IMR-90 (cell line): ENCODE measurements around the gene DMAP1. TPM values are rescaled to one million over a fixed set of nuclear protein-coding genes. Genes with fewer than 3 reads are reported as not detected.

Source experiments
- ATAC-seq: fragments of 200-7000 bp; cut with Tn5 transposase; 2 replicates; pipeline ENCODE4 v1.9.1; 2020; ENCODE audit warnings: low read depth, mild to moderate bottlenecking, moderate library complexity
- BruUV-seq: library from RNA; stranded (reverse); fragments of 400-500 nt; replicated peaks from 2 replicates; lab custom pipeline; 2021; lab: Mats Ljungman, UMichigan
- CTCF ChIA-PET: fragments of 300-600 bp; formaldehyde crosslinking; extraction: SDS; loops from one replicate; lab custom pipeline; 2021; ENCODE audit warnings: antibody characterized with exemption; lab: Yijun Ruan, JAX
- POLR2A ChIA-PET: fragments of 300-600 bp; sonication (Branson Sonifier 250); formaldehyde crosslinking; loops from one replicate; lab custom pipeline; 2022; ENCODE audit warnings: antibody characterized with exemption; ENCODE audit not compliant: unreplicated experiment; lab: Charles Lee
- DNase-seq: peaks from one replicate; pipeline ENCODE4 v3.0.0; 2013
- H2AFZ ChIP-seq: replicated peaks from 2 replicates; pipeline ENCODE3; 2013; ENCODE audit warnings: low read length, mild to moderate bottlenecking; ENCODE audit not compliant: poor library complexity
- H2AK5ac ChIP-seq: 2 replicates; pipeline ENCODE4 v1.6.1; 2013; ENCODE audit warnings: low read depth, low read length, inconsistent platforms
- H2AK9ac ChIP-seq: replicated peaks from 2 replicates; pipeline ENCODE3; 2013; ENCODE audit warnings: mild to moderate bottlenecking, low read depth, low read length, moderate library complexity; ENCODE audit not compliant: poor library complexity
- H2BK120ac ChIP-seq: 2 replicates; pipeline ENCODE4 v1.6.1; 2013; ENCODE audit warnings: low read depth, low read length, inconsistent platforms
- H2BK15ac ChIP-seq: 3 replicates; pipeline ENCODE4 v1.6.1; 2013; ENCODE audit warnings: low read depth, low read length, inconsistent platforms
- H2BK20ac ChIP-seq: 2 replicates; pipeline ENCODE4 v1.6.1; 2013; ENCODE audit warnings: low read depth, mild to moderate bottlenecking, inconsistent platforms, low read length, moderate library complexity
- H2BK5ac ChIP-seq: 2 replicates; pipeline ENCODE4 v1.6.1; 2013; ENCODE audit warnings: mild to moderate bottlenecking, low read depth, low read length, inconsistent platforms; ENCODE audit not compliant: poor library complexity, severe bottlenecking
- H3K14ac ChIP-seq: replicated peaks from 2 replicates; pipeline ENCODE4 v1.6.1; 2013; ENCODE audit warnings: low read depth, low read length, inconsistent platforms
- H3K18ac ChIP-seq: 2 replicates; pipeline ENCODE4 v1.6.1; 2013; ENCODE audit warnings: low read depth, low read length, control low read depth
- H3K23ac ChIP-seq: 2 replicates; pipeline ENCODE4 v1.6.1; 2013; ENCODE audit warnings: low read depth, low read length, inconsistent platforms
- H3K27ac ChIP-seq: 2 replicates; pipeline ENCODE4 v1.5.1; 2013; ENCODE audit warnings: mild to moderate bottlenecking, control low read depth, low read length; ENCODE audit not compliant: insufficient read depth
- H3K27me3 ChIP-seq: 2 replicates; pipeline ENCODE4 v1.6.1; 2013; ENCODE audit warnings: low read length; ENCODE audit not compliant: control insufficient read depth, insufficient read depth
- H3K36me3 ChIP-seq: 2 replicates; pipeline ENCODE4 v1.6.1; 2013; ENCODE audit warnings: low read length, mixed read lengths; ENCODE audit not compliant: control insufficient read depth, insufficient read depth
- H3K4ac ChIP-seq: 2 replicates; pipeline ENCODE4 v1.6.1; 2013; ENCODE audit warnings: low read depth, low read length, inconsistent platforms
- H3K4me1 ChIP-seq: 2 replicates; pipeline ENCODE4 v1.6.1; 2013; ENCODE audit warnings: low read length, mixed read lengths; ENCODE audit not compliant: control insufficient read depth, insufficient read depth
- H3K4me2 ChIP-seq: 2 replicates; pipeline ENCODE4 v1.6.1; 2013; ENCODE audit warnings: low read depth, mild to moderate bottlenecking, control low read depth, low read length, moderate library complexity
- H3K4me3 ChIP-seq: 2 replicates; pipeline ENCODE4 v1.5.1; 2013; ENCODE audit warnings: low read depth, mild to moderate bottlenecking, control low read depth, low read length, moderate library complexity; ENCODE audit not compliant: insufficient read depth
- H3K56ac ChIP-seq: 2 replicates; pipeline ENCODE4 v1.6.1; 2013; ENCODE audit warnings: low read length, inconsistent platforms; ENCODE audit not compliant: insufficient read depth; ENCODE audit errors: extremely low read depth
- H3K79me1 ChIP-seq, 2 experiments: 2 replicates each; pipeline ENCODE4 v1.6.1; 2013; ENCODE audit warnings: low read length in 2 of 2, inconsistent platforms in 1 of 2, low read depth in 1 of 2
- H3K9ac ChIP-seq: 2 replicates; pipeline ENCODE4 v1.6.1; 2013; ENCODE audit warnings: low read depth, low read length, control low read depth
- H3K9me1 ChIP-seq: 2 replicates; pipeline ENCODE4 v1.6.1; 2013; ENCODE audit warnings: low read length, inconsistent platforms; ENCODE audit not compliant: insufficient read depth
- H3K9me3 ChIP-seq: 2 replicates; pipeline ENCODE4 v1.6.1; 2013; ENCODE audit warnings: low read length; ENCODE audit not compliant: control insufficient read depth, insufficient read depth
- H4K20me1 ChIP-seq: 2 replicates; pipeline ENCODE4 v1.6.1; 2013; ENCODE audit warnings: low read length, inconsistent platforms; ENCODE audit not compliant: insufficient read depth
- H4K5ac ChIP-seq: 2 replicates; pipeline ENCODE4 v1.6.1; 2013; ENCODE audit warnings: mild to moderate bottlenecking, low read depth, low read length, control low read depth
- H4K8ac ChIP-seq, 2 experiments: 2 replicates each; pipeline ENCODE4 v1.6.1; 2013; ENCODE audit warnings: low read depth in 2 of 2, low read length in 2 of 2, control low read depth in 1 of 2, inconsistent platforms in 1 of 2
- H4K91ac ChIP-seq: 2 replicates; pipeline ENCODE4 v1.6.1; 2013; ENCODE audit warnings: low read depth, low read length, inconsistent platforms; ENCODE audit not compliant: insufficient read depth
- FOS ChIP-seq: fragments of 150-350 bp; IDR thresholded peaks from 2 replicates; pipeline ENCODE4 v1.6.1; 2016; ENCODE audit warnings: low read depth, low read length
- MAZ ChIP-seq: IDR thresholded peaks from 2 replicates; pipeline ENCODE4 v1.6.1; 2012; ENCODE audit warnings: low read depth, mild to moderate bottlenecking, low read length, improper control_type of control experiment, moderate library complexity, borderline replicate concordance
- NFE2L2 ChIP-seq: fragments of 150-350 bp; IDR thresholded peaks from 2 replicates; pipeline ENCODE4 v1.6.1; 2016; ENCODE audit warnings: low read depth, mild to moderate bottlenecking, low read length
- WGBS, 2 experiments: methylation state at CpG; one replicate each; pipeline versions ENCODE4 v1.1.5 to v1.1.7; 2013; ENCODE audit warnings: missing lambda C conversion rate in 2 of 2; ENCODE audit not compliant: insufficient read length in 1 of 2; ENCODE audit errors: extremely low coverage in 2 of 2; 5-methylcytosine and 5-hydroxymethylcytosine counted together
- dilution Hi-C: fragments of 300-500 bp; cut with HindIII; formaldehyde crosslinking; loops from one replicate; pipeline ENCODE4 v1.14.3; 2018; ENCODE audit warnings: low sequenced_read_pairs; ENCODE audit not compliant: unreplicated experiment
- in situ Hi-C: fragments of 300-500 bp; cut with MboI; formaldehyde crosslinking; loops from 3 replicates; pipeline ENCODE4 v1.14.3; 2019; ENCODE audit warnings: low sequenced_read_pairs, inconsistent platforms, mixed read lengths
- intact Hi-C: fragments of 100-400 bp; cut with micrococcal nuclease; formaldehyde crosslinking; loops from 2 replicates; pipeline ENCODE4 v1.10.0; 2022
- polyA plus RNA-seq, 3 experiments: library from polyadenylated mRNA; depleted of rRNA; stranded (reverse); fragments of >200 nt; gene quantifications; 2 replicates each; pipeline ENCODE4 v1.2.3, GENCODE V29; 2012; ENCODE audit warnings: low replicate concordance in 1 of 3
- total RNA-seq: library from RNA; depleted of rRNA; stranded (reverse); fragments of >200 nt; gene quantifications from 2 replicates; pipeline ENCODE4 v1.2.3, GENCODE V29; 2012

DMAP1 gene
- total and polyA plus RNA-seq, 2 of the 4 experiments (the other 2 are of a cell fraction), result 22.2 to 34.3 TPM

- CTCF ChIA-PET, result no interaction called here
- Histone ChIP-seq H2AK9ac (no peak overlapping the region), H3K56ac (no peak overlapping the region), H2AK5ac (no peak overlapping the region), H2BK120ac (no peak overlapping the region), H4K91ac (no peak overlapping the region), H4K20me1 (peaks cover 1% of the 10 kb centered on the region; the same call in 1 of the 2 replicates), H3K9ac (no peak overlapping the region), H4K5ac (no peak overlapping the region), H2AFZ (no peak overlapping the region), H4K8ac (no peak overlapping the region), H2BK5ac (no peak overlapping the region), H3K14ac (no peak overlapping the region), H3K4me3 (no peak overlapping the region), H3K4me2 (no peak overlapping the region), H3K4me1 (no peaks in the 10 kb centered on the region), H3K9me3 (no peaks in the 10 kb centered on the region), H3K79me1 (0 out of 4 replicates have a peak, but pooled peaks cover 0 to 3% of the 10 kb centered on the region in 2 experiments), H2BK15ac (no peak overlapping the region), H3K18ac (no peak overlapping the region), H3K4ac (no peak overlapping the region), H3K27ac (no peak overlapping the region), H3K23ac (no peak overlapping the region), H3K27me3 (no peaks in the 10 kb centered on the region), H3K36me3 (no peaks in the 10 kb centered on the region; the same call in 1 of the 2 replicates), H3K9me1 (peaks cover 7% of the 10 kb centered on the region; the same call in 1 of the 2 replicates), H2BK20ac (no peak overlapping the region)
- TF ChIP-seq MAZ, result no peak
- no peak for TF ChIP-seq FOS
- no peak for TF ChIP-seq NFE2L2
- dilution Hi-C loops (no loop called here), in situ Hi-C loops (no loop called here), intact Hi-C loops (no loop called here)
- no peak for ATAC-seq
- no peak for DNase-seq
- POLR2A ChIA-PET, result no interaction called here
- BruUV-seq, result no TSS peak
- no CpG with 5 or more reads among the region's 6 CpGs for WGBS, 2 experiments
Measured at GRCh38 chr1:44262414-44262813, 49.1 kb downstream of the DMAP1 start.
